Large intestine (tissue), 3 donors: ENCODE measurements around the gene ATP8B1. TPM values are rescaled to one million over a fixed set of nuclear protein-coding genes. Genes with fewer than 3 reads are reported as not detected.
"Not testable (repeated sequence)": the region's sequence is repeated elsewhere in the genome, so short reads cannot be mapped to it uniquely, and the experiment has no call there.

Experiments
- DNase-seq, 2 donors: peaks; one replicate each; pipeline versions ENCODE4 v3.0.0 to v3.0.0-alpha.2; 2013
- H3K27ac ChIP-seq: one replicate; pipeline ENCODE4 v1.5.1; 2013; ENCODE audit warnings: low read length
- H3K27me3 ChIP-seq: 2 replicates; pipeline ENCODE4 v1.6.1; 2013; ENCODE audit warnings: low read length; ENCODE audit not compliant: control insufficient read depth, insufficient read depth
- H3K36me3 ChIP-seq: 2 replicates; pipeline ENCODE4 v1.6.1; 2013; ENCODE audit warnings: low read length; ENCODE audit not compliant: control insufficient read depth, insufficient read depth
- H3K4me1 ChIP-seq: one replicate; pipeline ENCODE4 v1.6.1; 2013; ENCODE audit warnings: low read length; ENCODE audit not compliant: control insufficient read depth, insufficient read depth
- H3K4me3 ChIP-seq: one replicate; pipeline ENCODE4 v1.5.1; 2013; ENCODE audit warnings: low read length
- H3K9me3 ChIP-seq: one replicate; pipeline ENCODE4 v1.6.1; 2013; ENCODE audit warnings: mild to moderate bottlenecking, low read depth, low read length, moderate library complexity; ENCODE audit not compliant: control insufficient read depth
- WGBS: methylation state at CpG from one replicate; pipeline ENCODE4 v1.1.5; 2013; ENCODE audit warnings: low lambda C conversion rate; ENCODE audit not compliant: insufficient coverage; 5-methylcytosine and 5-hydroxymethylcytosine counted together
- polyA plus RNA-seq: library from polyadenylated mRNA; unstranded; fragments of 120-200 nt; gene quantifications from one replicate; pipeline ENCODE4 v1.2.1, GENCODE V29; 2013

ATP8B1 gene
- polyA plus RNA-seq, 1 donor = 68.2 TPM

- Histone ChIP-seq H3K4me1 (peaks cover 45% of the 10 kb centered on the region), H3K9me3 (no peaks in the 10 kb centered on the region), H3K27me3 (no peaks in the 10 kb centered on the region), H3K36me3 (peaks cover 4% of the 10 kb centered on the region), H3K4me3 (no peak overlapping the region), H3K27ac (peak overlapping the region; percentile 34)
- 100% methylated on average over 1 of the region's 1 CpG for WGBS
- peak in 1 of 2 donors; percentile 77 for DNase-seq
Measured at GRCh38 chr18:57748770-57749603, 54.1 kb downstream of the ATP8B1 start.

GRCh38 chr18:57747809-57748680 is 55.1 kb downstream of the ATP8B1 start:
- H3K36me3 ChIP-seq = peaks cover 4% of the 10 kb centered on the region
- peaks cover 45% of the 10 kb centered on the region for H3K4me1 ChIP-seq
- no peaks in the 10 kb centered on the region for H3K9me3 ChIP-seq
- H3K4me3 ChIP-seq = no peak overlapping the region
- peak overlapping the region; percentile 34 for H3K27ac ChIP-seq
- no peaks in the 10 kb centered on the region for H3K27me3 ChIP-seq
- DNase-seq = no peak
- WGBS = no CpG with 5 or more reads among the region's 5 CpGs

DNA sequence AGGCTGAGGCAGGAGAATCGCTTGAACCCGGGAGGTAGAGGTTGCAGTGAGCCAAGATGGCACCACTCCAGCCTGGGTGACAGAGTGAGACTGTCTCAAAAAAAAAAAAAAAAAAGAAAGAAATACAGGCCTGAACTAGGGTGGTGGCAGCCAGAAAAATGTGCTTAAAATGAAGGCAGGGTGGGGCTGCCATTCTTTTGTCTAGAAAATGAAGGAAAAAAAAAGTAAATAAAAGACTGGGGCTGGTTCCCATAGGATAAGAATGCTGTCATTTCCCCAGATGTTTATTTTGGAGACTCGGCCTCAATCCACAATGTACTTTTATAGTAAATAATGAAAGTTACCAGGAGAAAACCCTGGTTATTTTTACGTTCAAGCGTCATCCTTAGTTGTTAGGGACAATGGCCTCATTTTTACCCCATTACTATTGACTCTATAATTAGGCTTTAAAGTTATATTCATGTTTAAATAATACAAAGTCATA is 58.9 kb downstream of the ATP8B1 start:
- Histone ChIP-seq H3K9me3 (peaks cover 4% of the 10 kb centered on the region), H3K36me3 (peaks cover 3% of the 10 kb centered on the region), H3K4me1 (peaks cover 19% of the 10 kb centered on the region), H3K27me3 (no peaks in the 10 kb centered on the region), H3K4me3 (no peak overlapping the region), H3K27ac (no peak overlapping the region)
- DNase-seq = no peak
- WGBS = 40% methylated on average over 1 of the region's 5 CpGs

DNA sequence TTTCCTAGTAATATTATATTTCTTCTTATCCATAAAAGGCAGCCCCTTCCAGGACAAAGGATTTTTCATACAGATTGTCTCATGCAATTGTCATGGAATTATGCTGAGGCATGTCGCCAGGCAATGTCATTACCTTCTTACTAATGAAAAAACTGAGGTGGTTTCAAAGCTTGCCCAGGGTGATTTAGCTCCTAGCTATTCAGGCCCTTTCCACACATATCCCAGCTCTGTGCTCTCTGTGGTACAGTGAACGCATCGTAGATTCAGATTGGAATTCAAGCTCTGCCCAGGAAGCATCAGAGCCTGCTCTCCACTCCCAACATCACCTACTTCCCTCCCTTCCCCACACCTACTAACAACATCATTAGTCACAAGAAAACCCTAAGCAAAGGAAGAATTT is 60.1 kb downstream of the ATP8B1 start:
- Histone ChIP-seq H3K36me3 (peaks cover 3% of the 10 kb centered on the region), H3K27ac (no peak overlapping the region), H3K27me3 (no peaks in the 10 kb centered on the region), H3K9me3 (peaks cover 4% of the 10 kb centered on the region), H3K4me3 (no peak overlapping the region), H3K4me1 (peaks cover 7% of the 10 kb centered on the region)
- WGBS = no CpG with 5 or more reads among the region's 3 CpGs
- DNase-seq = no peak

- Histone ChIP-seq H3K27ac (no peak overlapping the region), H3K27me3 (no peaks in the 10 kb centered on the region), H3K9me3 (peaks cover 4% of the 10 kb centered on the region), H3K36me3 (peaks cover 3% of the 10 kb centered on the region), H3K4me1 (no peaks in the 10 kb centered on the region), H3K4me3 (no peak overlapping the region)
- DNase-seq = no peak
- WGBS = 100% methylated on average over 1 of the region's 2 CpGs
Measured at GRCh38 chr18:57741273-57741672, 61.8 kb downstream of the ATP8B1 start.

GRCh38 chr18:57738078-57738477 is 65.0 kb downstream of the ATP8B1 start:
- Histone ChIP-seq H3K4me1 (no peaks in the 10 kb centered on the region), H3K9me3 (peaks cover 4% of the 10 kb centered on the region), H3K36me3 (peaks cover 3% of the 10 kb centered on the region), H3K27ac (peak overlapping the region; percentile 19), H3K4me3 (no peak overlapping the region), H3K27me3 (no peaks in the 10 kb centered on the region)
- 100% methylated on average over 3 of the region's 7 CpGs for WGBS
- no peak for DNase-seq

DNA sequence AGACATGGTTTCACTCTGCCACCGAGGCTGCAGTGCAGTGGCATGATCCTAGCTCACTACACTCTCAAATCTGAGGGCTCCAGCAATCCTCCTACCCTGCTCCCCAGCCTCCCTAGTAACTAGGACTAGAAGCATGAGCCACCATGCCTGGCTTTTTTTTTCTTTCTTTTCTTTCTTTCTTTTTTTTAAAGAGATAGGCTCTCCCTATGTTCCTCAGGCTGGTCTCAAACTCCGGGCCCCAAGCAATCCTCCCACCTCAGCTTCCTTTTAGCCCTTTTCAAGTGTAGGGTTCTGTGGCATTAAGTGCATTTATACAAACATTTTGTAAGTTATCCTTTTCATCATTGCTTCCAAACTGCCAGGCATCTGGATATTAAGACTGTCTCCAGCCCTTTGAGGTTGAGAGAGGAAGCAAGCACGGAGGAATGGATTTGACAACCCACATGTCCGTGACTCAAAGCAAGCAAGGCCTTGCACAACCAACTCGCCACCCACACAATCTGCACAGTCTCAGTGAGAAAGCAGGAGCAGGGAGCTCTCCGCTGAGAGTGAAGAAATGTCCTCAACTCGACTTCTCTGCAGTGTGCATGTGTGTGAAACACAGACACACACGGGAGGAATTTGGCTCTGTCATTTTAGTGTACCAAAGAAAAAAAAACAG is 65.6 kb downstream of the ATP8B1 start:
- Histone ChIP-seq H3K36me3 (peaks cover 3% of the 10 kb centered on the region), H3K27ac (peak overlapping the region; percentile 19), H3K9me3 (peaks cover 4% of the 10 kb centered on the region), H3K27me3 (no peaks in the 10 kb centered on the region), H3K4me3 (no peak overlapping the region), H3K4me1 (no peaks in the 10 kb centered on the region)
- 67% methylated on average over 3 of the region's 8 CpGs for WGBS
- peak in 1 of 2 donors; percentile 42 for DNase-seq

GRCh38 chr18:57735042-57735441 is 68.1 kb downstream of the ATP8B1 start:
- H3K4me1 ChIP-seq, H3K27me3 ChIP-seq, H3K36me3 ChIP-seq, DNase-seq, H3K4me3 ChIP-seq, H3K27ac ChIP-seq, H3K9me3 ChIP-seq: not testable (repeated sequence)
- no CpG with 5 or more reads among the region's 18 CpGs for WGBS

GRCh38 chr18:57733861-57734260 is 69.3 kb downstream of the ATP8B1 start:
- Histone ChIP-seq H3K4me1 (no peaks in the 10 kb centered on the region), H3K27ac (no peak overlapping the region), H3K36me3 (peaks cover 11% of the 10 kb centered on the region), H3K4me3 (no peak overlapping the region), H3K9me3 (no peaks in the 10 kb centered on the region), H3K27me3 (no peaks in the 10 kb centered on the region)
- 100% methylated on average over 1 of the region's 3 CpGs for WGBS
- DNase-seq = no peak

DNA sequence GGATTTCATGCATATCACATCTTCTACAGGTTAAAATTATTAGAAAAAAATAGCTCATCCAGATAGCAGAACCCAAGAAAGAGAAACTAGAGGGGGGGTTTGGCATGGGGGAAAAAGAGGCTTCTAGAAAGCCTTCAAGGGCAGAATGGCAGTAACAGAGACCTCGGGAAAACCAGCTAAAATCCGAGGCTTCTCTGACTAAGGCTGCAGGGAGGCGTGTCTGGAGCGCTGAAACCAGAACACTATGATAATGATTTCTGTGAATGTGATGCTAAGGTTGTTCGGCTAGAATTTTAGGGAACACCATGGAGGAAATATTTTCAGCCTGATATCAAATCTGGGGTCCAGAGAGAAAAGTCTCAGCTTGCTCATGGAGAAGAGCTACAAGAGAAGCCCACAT is 73.0 kb downstream of the ATP8B1 start:
- H3K27ac ChIP-seq = no peak overlapping the region
- DNase-seq = no peak
- no peaks in the 10 kb centered on the region for H3K4me1 ChIP-seq
- H3K36me3 ChIP-seq = peaks cover 30% of the 10 kb centered on the region
- H3K4me3 ChIP-seq = no peak overlapping the region
- no peaks in the 10 kb centered on the region for H3K27me3 ChIP-seq
- WGBS = no CpG with 5 or more reads among the region's 5 CpGs
- H3K9me3 ChIP-seq = no peaks in the 10 kb centered on the region
